ENCODE measurements around the gene OR2T27.
"Not testable (repeated sequence)": the region's sequence is repeated elsewhere in the genome, so short reads cannot be mapped to it uniquely, and the experiment has no call there.

Gene OR2T27

GRCh38 chr1:248681651-248682050, 26.3 kb upstream of the OR2T27 start:
- H3K4me3 ChIP-seq (ENCODE audit: low read length), result no peak overlapping the region
- H3K9me3 ChIP-seq (ENCODE audit: control insufficient read depth, low read length), result no peaks in the 10 kb centered on the region
- H3K9ac ChIP-seq (ENCODE audit: low read length), result no peak overlapping the region
- H3K4me1 ChIP-seq (ENCODE audit: control insufficient read depth, insufficient read depth, low read length), result no peaks in the 10 kb centered on the region
- H3K36me3 ChIP-seq (ENCODE audit: control insufficient read depth, insufficient read depth, low read length), result no peaks in the 10 kb centered on the region
- no peaks in the 10 kb centered on the region for H3K27me3 ChIP-seq (ENCODE audit: control insufficient read depth, insufficient read depth, low read length)

GRCh38 chr1:248670003-248670402, 14.7 kb upstream of the OR2T27 start:
- H3K9me3 ChIP-seq (ENCODE audit: control insufficient read depth, low read length), result no peaks in the 10 kb centered on the region
- no peaks in the 10 kb centered on the region for H3K36me3 ChIP-seq (ENCODE audit: control insufficient read depth, insufficient read depth, low read length)
- H3K4me3 ChIP-seq (ENCODE audit: low read length), result no peak overlapping the region

GRCh38 chr1:248663453-248664328, 8.4 kb upstream of the OR2T27 start:
- not testable (repeated sequence) for H3K9me3 ChIP-seq (ENCODE audit: control insufficient read depth, low read length); H3K27me3 ChIP-seq (ENCODE audit: control insufficient read depth, insufficient read depth, low read length); H3K9ac ChIP-seq (ENCODE audit: low read length); H3K4me3 ChIP-seq (ENCODE audit: low read length); H3K36me3 ChIP-seq (ENCODE audit: control insufficient read depth, insufficient read depth, low read length); H3K4me1 ChIP-seq (ENCODE audit: control insufficient read depth, insufficient read depth, low read length)

More at GRCh38 chr1:248670003-248670402, 14.7 kb upstream of the OR2T27 start:
- no peaks in the 10 kb centered on the region for H3K27me3 ChIP-seq (ENCODE audit: control insufficient read depth, insufficient read depth, low read length)
- H3K9ac ChIP-seq (ENCODE audit: low read length), result no peak overlapping the region
- H3K4me1 ChIP-seq (ENCODE audit: control insufficient read depth, insufficient read depth, low read length), result no peaks in the 10 kb centered on the region

GRCh38 chr1:248656797-248657196, 1.5 kb upstream of the OR2T27 start:
- H3K36me3 ChIP-seq (ENCODE audit: control insufficient read depth, insufficient read depth, low read length); H3K4me1 ChIP-seq (ENCODE audit: control insufficient read depth, insufficient read depth, low read length); H3K9ac ChIP-seq (ENCODE audit: low read length); H3K27me3 ChIP-seq (ENCODE audit: control insufficient read depth, insufficient read depth, low read length); H3K4me3 ChIP-seq (ENCODE audit: low read length); H3K9me3 ChIP-seq (ENCODE audit: control insufficient read depth, low read length): not testable (repeated sequence)

GRCh38 chr1:248648770-248649536, 6.4 kb downstream of the OR2T27 start:
- H3K9ac ChIP-seq (ENCODE audit: low read length); H3K4me1 ChIP-seq (ENCODE audit: control insufficient read depth, insufficient read depth, low read length); H3K36me3 ChIP-seq (ENCODE audit: control insufficient read depth, insufficient read depth, low read length); H3K4me3 ChIP-seq (ENCODE audit: low read length); H3K27me3 ChIP-seq (ENCODE audit: control insufficient read depth, insufficient read depth, low read length); H3K9me3 ChIP-seq (ENCODE audit: control insufficient read depth, low read length): not testable (repeated sequence)

GRCh38 chr1:248645178-248645577, 10.2 kb downstream of the OR2T27 start, which contains the start of gene OR2T35:
OR2T35 (minus strand) TSS chr1:248645278; CDS start chr1:248639258, 6,020 bp downstream.
- H3K36me3 ChIP-seq (ENCODE audit: control insufficient read depth, insufficient read depth, low read length); H3K4me3 ChIP-seq (ENCODE audit: low read length); H3K9me3 ChIP-seq (ENCODE audit: control insufficient read depth, low read length); H3K27me3 ChIP-seq (ENCODE audit: control insufficient read depth, insufficient read depth, low read length); H3K4me1 ChIP-seq (ENCODE audit: control insufficient read depth, insufficient read depth, low read length); H3K9ac ChIP-seq (ENCODE audit: low read length): not testable (repeated sequence)

GRCh38 chr1:248642971-248643651, 12.2 kb downstream of the OR2T27 start:
- not testable (repeated sequence) for H3K36me3 ChIP-seq (ENCODE audit: control insufficient read depth, insufficient read depth, low read length)

GRCh38 chr1:248641583-248641982, 13.7 kb downstream of the OR2T27 start:
- H3K9me3 ChIP-seq (ENCODE audit: control insufficient read depth, low read length); H3K9ac ChIP-seq (ENCODE audit: low read length); H3K4me3 ChIP-seq (ENCODE audit: low read length); H3K36me3 ChIP-seq (ENCODE audit: control insufficient read depth, insufficient read depth, low read length); H3K4me1 ChIP-seq (ENCODE audit: control insufficient read depth, insufficient read depth, low read length); H3K27me3 ChIP-seq (ENCODE audit: control insufficient read depth, insufficient read depth, low read length): not testable (repeated sequence)

More at GRCh38 chr1:248642971-248643651, 12.2 kb downstream of the OR2T27 start:
- H3K4me3 ChIP-seq (ENCODE audit: low read length); H3K9me3 ChIP-seq (ENCODE audit: control insufficient read depth, low read length); H3K9ac ChIP-seq (ENCODE audit: low read length); H3K27me3 ChIP-seq (ENCODE audit: control insufficient read depth, insufficient read depth, low read length); H3K4me1 ChIP-seq (ENCODE audit: control insufficient read depth, insufficient read depth, low read length): not testable (repeated sequence)

- H3K4me3 ChIP-seq (ENCODE audit: low read length); H3K9ac ChIP-seq (ENCODE audit: low read length); H3K4me1 ChIP-seq (ENCODE audit: control insufficient read depth, insufficient read depth, low read length); H3K27me3 ChIP-seq (ENCODE audit: control insufficient read depth, insufficient read depth, low read length); H3K36me3 ChIP-seq (ENCODE audit: control insufficient read depth, insufficient read depth, low read length); H3K9me3 ChIP-seq (ENCODE audit: control insufficient read depth, low read length): not testable (repeated sequence)
Observed at GRCh38 chr1:248640906-248641305, 14.4 kb downstream of the OR2T27 start.

GRCh38 chr1:248639652-248640051, 15.7 kb downstream of the OR2T27 start:
- H3K4me1 ChIP-seq (ENCODE audit: control insufficient read depth, insufficient read depth, low read length); H3K36me3 ChIP-seq (ENCODE audit: control insufficient read depth, insufficient read depth, low read length); H3K27me3 ChIP-seq (ENCODE audit: control insufficient read depth, insufficient read depth, low read length); H3K4me3 ChIP-seq (ENCODE audit: low read length); H3K9me3 ChIP-seq (ENCODE audit: control insufficient read depth, low read length); H3K9ac ChIP-seq (ENCODE audit: low read length): not testable (repeated sequence)

- H3K36me3 ChIP-seq (ENCODE audit: control insufficient read depth, insufficient read depth, low read length); H3K4me1 ChIP-seq (ENCODE audit: control insufficient read depth, insufficient read depth, low read length); H3K4me3 ChIP-seq (ENCODE audit: low read length); H3K27me3 ChIP-seq (ENCODE audit: control insufficient read depth, insufficient read depth, low read length); H3K9ac ChIP-seq (ENCODE audit: low read length); H3K9me3 ChIP-seq (ENCODE audit: control insufficient read depth, low read length): not testable (repeated sequence)
Observed at GRCh38 chr1:248636612-248637011, 18.7 kb downstream of the OR2T27 start.

- not testable (repeated sequence) for H3K4me1 ChIP-seq (ENCODE audit: control insufficient read depth, insufficient read depth, low read length); H3K36me3 ChIP-seq (ENCODE audit: control insufficient read depth, insufficient read depth, low read length); H3K9ac ChIP-seq (ENCODE audit: low read length); H3K27me3 ChIP-seq (ENCODE audit: control insufficient read depth, insufficient read depth, low read length); H3K9me3 ChIP-seq (ENCODE audit: control insufficient read depth, low read length); H3K4me3 ChIP-seq (ENCODE audit: low read length)
Observed at GRCh38 chr1:248634991-248635390, 20.3 kb downstream of the OR2T27 start, which contains the start of gene OR2T11. OR2T11 (minus strand) TSS chr1:248635091; CDS start chr1:248627128, 7,963 bp downstream.

All from mucosa of stomach (tissue), 1 donor.